ENCODE data around the gene CADPS.
A peak's percentile ranks its signal among the peaks of the same experiment; 100 is the strongest.

The CADPS gene

GRCh38 chr3:62888180-62888579 lies 13.0 kb upstream of the CADPS start:
- Histone ChIP-seq H3K4me1 (peaks cover 20% of the 10 kb centered on the region), H3K27me3 (ENCODE audit: low read depth) (no peaks in the 10 kb centered on the region), H3K9me3 (no peaks in the 10 kb centered on the region), H3K36me3 (replicated peaks) (no peaks in the 10 kb centered on the region), H3K4me3 (no peak overlapping the region)
- in situ Hi-C loops (cut with MboI; ENCODE audit: low sequenced_read_pairs) = no loop called here
- DNase-seq (ENCODE audit: low spot score in 2 of 2) = peak in 1 of 2 experiments; percentile 13

- no peak overlapping the region for H3K4me3 ChIP-seq
- H3K36me3 ChIP-seq (replicated peaks) = no peaks in the 10 kb centered on the region
- H3K27me3 ChIP-seq (ENCODE audit: low read depth) = no peaks in the 10 kb centered on the region
- H3K9me3 ChIP-seq = no peaks in the 10 kb centered on the region
- in situ Hi-C loops (cut with MboI; ENCODE audit: low sequenced_read_pairs) = no loop called here
- H3K4me1 ChIP-seq = peaks cover 23% of the 10 kb centered on the region
- peak in 1 of 2 experiments; percentile 8 for DNase-seq (ENCODE audit: low spot score in 2 of 2)
Observed at GRCh38 chr3:62885136-62885535, 9.9 kb upstream of the CADPS start.

GRCh38 chr3:62884096-62884870 lies 9.1 kb upstream of the CADPS start:
- Histone ChIP-seq H3K36me3 (replicated peaks) (no peaks in the 10 kb centered on the region), H3K4me3 (no peak overlapping the region), H3K4me1 (peaks cover 23% of the 10 kb centered on the region), H3K27me3 (ENCODE audit: low read depth) (no peaks in the 10 kb centered on the region), H3K9me3 (no peaks in the 10 kb centered on the region)
- in situ Hi-C loops (cut with MboI; ENCODE audit: low sequenced_read_pairs) = no loop called here
- peak in 1 of 2 experiments; percentile 99 for DNase-seq (ENCODE audit: low spot score in 2 of 2)

- Histone ChIP-seq H3K4me3 (no peak overlapping the region), H3K36me3 (replicated peaks) (no peaks in the 10 kb centered on the region), H3K27me3 (ENCODE audit: low read depth) (no peaks in the 10 kb centered on the region), H3K9me3 (no peaks in the 10 kb centered on the region), H3K4me1 (peaks cover 23% of the 10 kb centered on the region)
- in situ Hi-C loops (cut with MboI; ENCODE audit: low sequenced_read_pairs) = no loop called here
- no peak for DNase-seq (ENCODE audit: low spot score in 2 of 2)
Observed at GRCh38 chr3:62882676-62883200, 7.5 kb upstream of the CADPS start.

- Histone ChIP-seq H3K4me3 (no peak overlapping the region), H3K27me3 (ENCODE audit: low read depth) (peaks cover 10% of the 10 kb centered on the region), H3K9me3 (no peaks in the 10 kb centered on the region), H3K4me1 (peaks cover 2% of the 10 kb centered on the region), H3K36me3 (replicated peaks) (no peaks in the 10 kb centered on the region)
- in situ Hi-C loops (cut with MboI; ENCODE audit: low sequenced_read_pairs) = no loop called here
- DNase-seq (ENCODE audit: low spot score in 2 of 2) = peak; percentile 44 to 80
Observed at GRCh38 chr3:62876064-62876463, 848 bp upstream of the CADPS start.

GRCh38 chr3:62875558-62876002 lies 364 bp upstream of the CADPS start:
- Histone ChIP-seq H3K4me3 (no peak overlapping the region), H3K4me1 (peaks cover 2% of the 10 kb centered on the region), H3K9me3 (no peaks in the 10 kb centered on the region), H3K27me3 (ENCODE audit: low read depth) (peaks cover 11% of the 10 kb centered on the region), H3K36me3 (replicated peaks) (no peaks in the 10 kb centered on the region)
- in situ Hi-C loops (cut with MboI; ENCODE audit: low sequenced_read_pairs) = no loop called here
- DNase-seq (ENCODE audit: low spot score in 2 of 2) = no peak

GRCh38 chr3:62873761-62874710 lies 1.2 kb downstream of the CADPS start:
- H3K36me3 ChIP-seq (replicated peaks) = no peaks in the 10 kb centered on the region
- H3K4me3 ChIP-seq = peak overlapping the region; percentile 36
- peak; percentile 57 to 79 for DNase-seq (ENCODE audit: low spot score in 2 of 2)
- H3K27me3 ChIP-seq (ENCODE audit: low read depth) = peaks cover 11% of the 10 kb centered on the region
- in situ Hi-C loops (cut with MboI; ENCODE audit: low sequenced_read_pairs) = no loop called here
- H3K4me1 ChIP-seq = no peaks in the 10 kb centered on the region
- no peaks in the 10 kb centered on the region for H3K9me3 ChIP-seq

- Histone ChIP-seq H3K4me1 (no peaks in the 10 kb centered on the region), H3K4me3 (peak overlapping the region; percentile 36), H3K36me3 (replicated peaks) (no peaks in the 10 kb centered on the region), H3K27me3 (ENCODE audit: low read depth) (peaks cover 11% of the 10 kb centered on the region), H3K9me3 (no peaks in the 10 kb centered on the region)
- no peak for DNase-seq (ENCODE audit: low spot score in 2 of 2)
- in situ Hi-C loops (cut with MboI; ENCODE audit: low sequenced_read_pairs) = no loop called here
Observed at GRCh38 chr3:62873451-62873760, 1.8 kb downstream of the CADPS start.

GRCh38 chr3:62872318-62872717 lies 2.9 kb downstream of the CADPS start:
- in situ Hi-C loops (cut with MboI; ENCODE audit: low sequenced_read_pairs) = no loop called here

GRCh38 chr3:62870321-62870720 lies 4.9 kb downstream of the CADPS start:
- in situ Hi-C loops (cut with MboI; ENCODE audit: low sequenced_read_pairs) = no loop called here
- no peaks in the 10 kb centered on the region for H3K36me3 ChIP-seq (replicated peaks)

More at GRCh38 chr3:62872318-62872717, 2.9 kb downstream of the CADPS start:
- H3K9me3 ChIP-seq = no peaks in the 10 kb centered on the region
- H3K27me3 ChIP-seq (ENCODE audit: low read depth) = peaks cover 17% of the 10 kb centered on the region
- H3K36me3 ChIP-seq (replicated peaks) = no peaks in the 10 kb centered on the region
- DNase-seq (ENCODE audit: low spot score in 2 of 2) = no peak
- no peaks in the 10 kb centered on the region for H3K4me1 ChIP-seq
- H3K4me3 ChIP-seq = no peak overlapping the region

GRCh38 chr3:62863648-62864047 lies 11.6 kb downstream of the CADPS start:
- H3K9me3 ChIP-seq = no peaks in the 10 kb centered on the region
- H3K36me3 ChIP-seq (replicated peaks) = no peaks in the 10 kb centered on the region
- H3K4me3 ChIP-seq = no peak overlapping the region
- no peaks in the 10 kb centered on the region for H3K4me1 ChIP-seq
- in situ Hi-C loops (cut with MboI; ENCODE audit: low sequenced_read_pairs) = no loop called here
- DNase-seq (ENCODE audit: low spot score in 2 of 2) = no peak
- H3K27me3 ChIP-seq (ENCODE audit: low read depth) = peaks cover 14% of the 10 kb centered on the region

More at GRCh38 chr3:62870321-62870720, 4.9 kb downstream of the CADPS start:
- H3K4me3 ChIP-seq = no peak overlapping the region
- no peaks in the 10 kb centered on the region for H3K4me1 ChIP-seq
- peaks cover 22% of the 10 kb centered on the region for H3K27me3 ChIP-seq (ENCODE audit: low read depth)
- H3K9me3 ChIP-seq = no peaks in the 10 kb centered on the region
- no peak for DNase-seq (ENCODE audit: low spot score in 2 of 2)

GRCh38 chr3:62859203-62859791 lies 15.9 kb downstream of the CADPS start:
- Histone ChIP-seq H3K4me3 (no peak overlapping the region), H3K27me3 (ENCODE audit: low read depth) (peaks cover 3% of the 10 kb centered on the region; the same call in 1 of the 2 replicates), H3K9me3 (no peaks in the 10 kb centered on the region), H3K36me3 (replicated peaks) (no peaks in the 10 kb centered on the region), H3K4me1 (peaks cover 6% of the 10 kb centered on the region; the same call in 1 of the 2 replicates)
- in situ Hi-C loops (cut with MboI; ENCODE audit: low sequenced_read_pairs) = no loop called here
- no peak for DNase-seq (ENCODE audit: low spot score in 2 of 2)

GRCh38 chr3:62845996-62846395 lies 29.2 kb downstream of the CADPS start:
- no peaks in the 10 kb centered on the region for H3K36me3 ChIP-seq (replicated peaks)
- H3K9me3 ChIP-seq = no peaks in the 10 kb centered on the region
- H3K4me1 ChIP-seq = no peaks in the 10 kb centered on the region
- H3K27me3 ChIP-seq (ENCODE audit: low read depth) = no peaks in the 10 kb centered on the region; the same call in 1 of the 2 replicates
- H3K4me3 ChIP-seq = no peak overlapping the region
- no peak for DNase-seq (ENCODE audit: low spot score in 2 of 2)
- in situ Hi-C loops (cut with MboI; ENCODE audit: low sequenced_read_pairs) = no loop called here
